Mesenchymal stem cell (in vitro differentiated cells and primary cell): ENCODE data around the gene ELFN2.
A peak's percentile ranks its signal among the peaks of the same experiment; 100 is the strongest.

Experiments used
- DNase-seq: peaks from one replicate; pipeline ENCODE4 v3.0.0-alpha.2; 2013
- H2AFZ ChIP-seq: one replicate; pipeline ENCODE4 v1.6.1; 2013; ENCODE audit warnings: low read depth, mild to moderate bottlenecking, control low read depth, inconsistent platforms, low read length, moderate library complexity
- H2AK5ac ChIP-seq: 2 replicates; pipeline ENCODE4 v1.6.1; 2013; ENCODE audit warnings: low read length, moderate library complexity, mild to moderate bottlenecking, inconsistent platforms; ENCODE audit not compliant: severe bottlenecking
- H2BK120ac ChIP-seq: one replicate; pipeline ENCODE4 v1.6.1; 2013; ENCODE audit warnings: low read depth, mild to moderate bottlenecking, inconsistent platforms, low read length, moderate library complexity
- H2BK12ac ChIP-seq, 2 experiments: one replicate each; pipeline ENCODE4 v1.6.1; 2013; ENCODE audit warnings: inconsistent platforms in 2 of 2, low read length in 2 of 2, mild to moderate bottlenecking in 2 of 2, moderate library complexity in 2 of 2, control low read depth in 1 of 2
- H2BK15ac ChIP-seq: one replicate; pipeline ENCODE4 v1.6.1; 2013; ENCODE audit warnings: mild to moderate bottlenecking, low read depth, inconsistent platforms; ENCODE audit not compliant: poor library complexity, severe bottlenecking
- H2BK5ac ChIP-seq: 2 replicates; pipeline ENCODE4 v1.6.1; 2013; ENCODE audit warnings: low read depth, mild to moderate bottlenecking, low read length, control low read depth, inconsistent platforms; ENCODE audit not compliant: poor library complexity, severe bottlenecking
- H3K14ac ChIP-seq, 2 experiments: one replicate each; pipeline ENCODE4 v1.6.1; 2013; ENCODE audit warnings: inconsistent platforms in 2 of 2, low read length in 2 of 2, control low read depth in 1 of 2, mild to moderate bottlenecking in 1 of 2, moderate library complexity in 1 of 2
- H3K18ac ChIP-seq, 2 experiments: one replicate each; pipeline ENCODE4 v1.6.1; 2013; ENCODE audit warnings: inconsistent platforms in 2 of 2, low read length in 2 of 2, control low read depth in 1 of 2, low read depth in 1 of 2, mild to moderate bottlenecking in 1 of 2
- H3K23ac ChIP-seq, 2 experiments: one replicate each; pipeline ENCODE4 v1.6.1; 2013; ENCODE audit warnings: inconsistent platforms in 2 of 2, low read length in 2 of 2, mild to moderate bottlenecking in 2 of 2, moderate library complexity in 2 of 2, control low read depth in 1 of 2
- H3K27ac ChIP-seq: 2 replicates; pipeline ENCODE4 v1.5.1; 2013; ENCODE audit warnings: mild to moderate bottlenecking, moderate library complexity, low read length, control low read depth, inconsistent platforms; ENCODE audit not compliant: poor library complexity, severe bottlenecking
- H3K27me3 ChIP-seq, 2 experiments: 2 replicates each; pipeline versions ENCODE4 v1.6.1 to v1.7.0; 2013; ENCODE audit warnings: low read length in 2 of 2, mild to moderate bottlenecking in 2 of 2, moderate library complexity in 2 of 2, control low read depth in 1 of 2, inconsistent platforms in 1 of 2; ENCODE audit not compliant: control insufficient read depth in 1 of 2, insufficient read depth in 1 of 2
- H3K36me3 ChIP-seq, 2 experiments: 2 replicates each; pipeline versions ENCODE4 v1.6.1 to v1.7.0; 2013; ENCODE audit warnings: low read length in 2 of 2, control low read depth in 1 of 2, inconsistent platforms in 1 of 2, low read depth in 1 of 2, mild to moderate bottlenecking in 1 of 2; ENCODE audit not compliant: insufficient read depth in 2 of 2, control insufficient read depth in 1 of 2
- H3K4ac ChIP-seq, 2 experiments: one replicate each; pipeline ENCODE4 v1.6.1; 2013; ENCODE audit warnings: inconsistent platforms in 2 of 2, low read length in 2 of 2, mild to moderate bottlenecking in 2 of 2, moderate library complexity in 2 of 2, control low read depth in 1 of 2, low read depth in 1 of 2
- H3K4me1 ChIP-seq: 2 replicates; pipeline ENCODE4 v1.6.1; 2013; ENCODE audit warnings: low read depth, low read length, control low read depth; ENCODE audit not compliant: control insufficient read depth, insufficient read depth
- H3K4me2 ChIP-seq: 2 replicates; pipeline ENCODE4 v1.6.1; 2013; ENCODE audit warnings: low read length, mild to moderate bottlenecking, inconsistent platforms; ENCODE audit not compliant: poor library complexity, severe bottlenecking
- H3K4me3 ChIP-seq, 2 experiments: 2 replicates each; pipeline versions ENCODE4 v1.5.1 to v1.7.0; 2013; ENCODE audit warnings: low read length in 2 of 2, mild to moderate bottlenecking in 2 of 2, control low read depth in 1 of 2, low read depth in 1 of 2; ENCODE audit not compliant: insufficient read depth in 1 of 2
- H3K79me1 ChIP-seq: replicated peaks from 2 replicates; pipeline ENCODE4 v1.6.1; 2013; ENCODE audit warnings: mild to moderate bottlenecking, control low read depth, low read length, inconsistent platforms; ENCODE audit not compliant: poor library complexity, severe bottlenecking
- H3K9ac ChIP-seq: 2 replicates; pipeline ENCODE4 v1.7.0; 2013; ENCODE audit warnings: mild to moderate bottlenecking, low read length, moderate library complexity
- H3K9me3 ChIP-seq: 2 replicates; pipeline ENCODE4 v1.7.0; 2013; ENCODE audit warnings: mild to moderate bottlenecking, low read length; ENCODE audit not compliant: control insufficient read depth
- H4K8ac ChIP-seq: one replicate; pipeline ENCODE4 v1.6.1; 2013; ENCODE audit warnings: inconsistent platforms, mild to moderate bottlenecking, low read length, moderate library complexity
- H4K91ac ChIP-seq: one replicate; pipeline ENCODE4 v1.6.1; 2013; ENCODE audit warnings: mild to moderate bottlenecking, low read length, inconsistent platforms
- WGBS: methylation state at CpG from one replicate; pipeline ENCODE4 v1.1.7; 2013; ENCODE audit warnings: mixed read lengths; 5-methylcytosine and 5-hydroxymethylcytosine counted together

Gene ELFN2

DNA sequence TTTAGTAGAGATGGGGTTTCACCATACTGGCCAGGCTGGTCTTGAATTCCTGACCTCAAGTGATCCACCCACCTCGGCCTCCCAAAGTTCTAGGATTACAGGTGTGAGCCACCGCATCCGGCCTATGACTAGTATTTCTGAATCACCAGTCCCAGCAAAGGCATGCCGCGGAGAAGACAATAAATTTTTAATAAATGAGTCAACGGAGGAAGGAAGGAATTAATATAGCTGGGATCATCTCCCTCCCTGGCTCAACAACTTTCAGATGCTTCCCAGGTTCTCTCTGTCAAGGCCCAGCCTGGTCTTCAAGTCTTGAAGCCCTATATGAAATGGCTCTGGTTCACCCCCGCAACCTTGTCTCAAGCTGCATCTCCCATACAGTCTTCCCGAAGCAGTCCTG, 99.3 kb downstream of the ELFN2 start:
- WGBS = 71% methylated on average over 5 of the region's 8 CpGs
- no peak overlapping the region for H3K4me3 ChIP-seq
- no peak overlapping the region for H3K18ac ChIP-seq
- no peak overlapping the region for H3K4me2 ChIP-seq
- peak overlapping the region; percentile 48 for H2BK15ac ChIP-seq
- no peak overlapping the region for H2AFZ ChIP-seq
- peak overlapping the region; percentile 18 for H4K91ac ChIP-seq
- H2BK12ac ChIP-seq = no peak overlapping the region
- peaks cover 5% of the 10 kb centered on the region for H3K79me1 ChIP-seq
- H2BK5ac ChIP-seq = peak overlapping the region; percentile 48
- peaks cover 0 to 67% of the 10 kb centered on the region in 2 experiments for H3K27me3 ChIP-seq
- H3K14ac ChIP-seq = no peak overlapping the region
- peak overlapping the region; percentile 95 for H2AK5ac ChIP-seq
- no peak overlapping the region for H3K4ac ChIP-seq
- no peak overlapping the region for H4K8ac ChIP-seq
- DNase-seq = peak; percentile 36
- H3K4me1 ChIP-seq = peaks cover 57% of the 10 kb centered on the region
- no peak overlapping the region for H3K23ac ChIP-seq
- H3K9me3 ChIP-seq = no peaks in the 10 kb centered on the region
- H2BK120ac ChIP-seq = peak overlapping the region; percentile 35
- no peak overlapping the region for H3K9ac ChIP-seq
- H3K36me3 ChIP-seq = no peaks in the 10 kb centered on the region
- H3K27ac ChIP-seq = peak overlapping the region; percentile 82

DNA sequence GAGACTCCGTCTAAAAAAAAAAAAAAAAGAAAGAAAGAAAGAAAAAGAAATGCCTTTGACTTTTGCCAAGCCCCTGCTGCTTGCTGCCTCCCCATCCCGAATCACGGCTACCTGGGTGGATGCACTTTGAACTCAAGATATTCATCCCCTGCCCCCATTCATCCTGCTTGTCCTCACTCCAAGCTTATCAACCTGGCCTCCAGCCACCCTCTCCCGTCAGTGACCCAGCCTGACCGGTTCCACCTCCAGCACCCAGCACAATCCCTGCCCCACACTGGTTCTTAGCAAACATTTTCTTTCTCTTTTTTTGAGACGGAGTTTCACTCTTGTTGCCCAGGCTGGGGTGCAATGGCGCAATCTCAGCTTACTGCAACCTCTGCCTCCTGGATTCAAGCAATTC, 100.6 kb downstream of the ELFN2 start:
- H4K91ac ChIP-seq = no peak overlapping the region
- H3K9ac ChIP-seq = no peak overlapping the region
- no peaks in the 10 kb centered on the region for H3K9me3 ChIP-seq
- H2BK15ac ChIP-seq = no peak overlapping the region
- no peak overlapping the region for H2BK5ac ChIP-seq
- peaks cover 5% of the 10 kb centered on the region for H3K79me1 ChIP-seq
- H3K4me3 ChIP-seq = no peak overlapping the region
- H3K4me1 ChIP-seq = peaks cover 48% of the 10 kb centered on the region
- no peak overlapping the region for H3K4ac ChIP-seq
- no peak overlapping the region for H3K4me2 ChIP-seq
- H3K18ac ChIP-seq = no peak overlapping the region
- H3K27ac ChIP-seq = no peak overlapping the region
- no peak for DNase-seq
- H2AK5ac ChIP-seq = peak overlapping the region; percentile 29
- H2AFZ ChIP-seq = no peak overlapping the region
- no peak overlapping the region for H4K8ac ChIP-seq
- no peak overlapping the region for H2BK12ac ChIP-seq
- no peak overlapping the region for H3K23ac ChIP-seq
- peaks cover 0 to 66% of the 10 kb centered on the region in 2 experiments for H3K27me3 ChIP-seq
- 66% methylated on average over 6 of the region's 7 CpGs for WGBS
- H3K36me3 ChIP-seq = no peaks in the 10 kb centered on the region
- no peak overlapping the region for H2BK120ac ChIP-seq
- H3K14ac ChIP-seq = no peak overlapping the region

DNA sequence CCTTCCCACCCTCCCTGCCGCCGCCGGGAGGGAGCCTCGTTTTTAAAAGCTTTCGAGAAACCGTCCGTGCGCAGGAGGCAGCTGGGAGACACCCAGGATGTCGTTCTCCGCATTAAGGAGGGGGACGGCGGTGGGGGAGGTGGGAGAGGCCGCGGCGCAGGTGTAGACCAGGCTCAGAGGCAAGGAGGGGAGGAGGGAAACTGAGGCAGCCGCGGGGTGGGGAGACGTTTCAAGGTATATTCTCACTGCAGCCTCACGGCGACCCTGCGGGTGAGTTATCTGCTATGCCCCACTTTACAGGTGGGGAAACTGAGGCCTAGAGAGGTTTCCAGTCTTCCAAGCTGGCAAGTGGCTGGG, 102.3 kb downstream of the ELFN2 start:
- peak overlapping the region; percentile 92 for H2AK5ac ChIP-seq
- H3K4me2 ChIP-seq = peak overlapping the region; percentile 85
- H2BK120ac ChIP-seq = no peak overlapping the region
- peaks cover 0 to 66% of the 10 kb centered on the region in 2 experiments for H3K27me3 ChIP-seq
- no peak overlapping the region for H4K91ac ChIP-seq
- peak overlapping the region in 1 of 2 experiments; percentile 20 for H3K4me3 ChIP-seq
- WGBS = 11% methylated on average over 20 of the region's 21 CpGs
- no peaks in the 10 kb centered on the region for H3K36me3 ChIP-seq
- H3K23ac ChIP-seq = no peak overlapping the region
- no peak overlapping the region for H3K18ac ChIP-seq
- no peak overlapping the region for H3K4ac ChIP-seq
- H3K14ac ChIP-seq = no peak overlapping the region
- peaks cover 32% of the 10 kb centered on the region for H3K4me1 ChIP-seq
- H2BK12ac ChIP-seq = no peak overlapping the region
- no peak overlapping the region for H4K8ac ChIP-seq
- no peak overlapping the region for H3K9ac ChIP-seq
- peak overlapping the region; percentile 71 for H2BK15ac ChIP-seq
- H3K27ac ChIP-seq = no peak overlapping the region
- no peak for DNase-seq
- H2BK5ac ChIP-seq = no peak overlapping the region
- H3K9me3 ChIP-seq = no peaks in the 10 kb centered on the region
- H3K79me1 ChIP-seq = peaks cover 5% of the 10 kb centered on the region
- no peak overlapping the region for H2AFZ ChIP-seq

DNA sequence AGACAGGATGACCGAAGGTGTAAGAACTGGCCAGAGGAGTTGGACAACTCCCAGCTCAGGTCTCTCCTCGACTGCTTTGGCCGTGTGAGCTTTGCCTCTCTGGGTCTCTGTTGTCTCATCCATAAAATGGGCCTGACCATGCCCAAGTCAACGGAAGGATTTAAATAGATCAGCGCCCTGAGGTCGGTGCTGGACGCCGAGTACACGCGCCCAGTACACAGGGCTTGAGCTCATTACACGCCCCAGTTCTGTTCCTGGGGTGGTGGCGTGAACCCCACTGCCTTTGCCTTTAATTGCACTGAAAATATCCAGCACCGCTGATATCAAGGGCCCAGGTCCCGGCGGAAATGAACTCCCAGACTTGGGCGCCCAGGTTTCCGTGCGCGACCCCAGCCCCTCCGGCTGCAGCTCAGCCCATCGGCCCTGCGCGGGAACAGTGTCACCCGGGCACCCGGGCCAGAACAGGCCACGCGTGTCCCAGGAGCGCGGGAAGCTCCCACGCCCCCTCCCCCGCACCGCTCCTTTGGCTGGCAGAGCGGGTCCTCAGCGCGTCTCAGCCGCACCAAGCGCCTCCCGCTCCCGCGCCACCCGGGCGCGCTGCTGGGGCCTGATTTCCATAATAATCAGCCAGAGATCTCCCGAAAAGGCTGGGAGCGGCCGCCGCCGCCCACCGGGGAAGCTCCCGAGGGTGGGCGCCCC, 102.8 kb downstream of the ELFN2 start:
- Histone ChIP-seq H3K14ac (no peak overlapping the region), H3K4me2 (peak overlapping the region; percentile 85), H2AK5ac (peak overlapping the region; percentile 44), H3K4ac (no peak overlapping the region), H2BK5ac (no peak overlapping the region), H4K91ac (no peak overlapping the region), H3K27ac (no peak overlapping the region), H4K8ac (peak overlapping the region; percentile 20), H3K36me3 (no peaks in the 10 kb centered on the region), H2BK120ac (no peak overlapping the region), H2BK12ac (peak overlapping the region in 1 of 2 experiments; percentile 56), H3K4me1 (peaks cover 27% of the 10 kb centered on the region), H2BK15ac (no peak overlapping the region), H3K9me3 (no peaks in the 10 kb centered on the region), H3K23ac (no peak overlapping the region), H3K4me3 (peak overlapping the region in 1 of 2 experiments; percentile 20), H3K27me3 (peaks cover 0 to 70% of the 10 kb centered on the region in 2 experiments), H3K18ac (peak overlapping the region in 1 of 2 experiments; percentile 68), H3K79me1 (peaks cover 5% of the 10 kb centered on the region), H2AFZ (no peak overlapping the region), H3K9ac (no peak overlapping the region)
- 14% methylated on average over 51 of the region's 51 CpGs for WGBS
- DNase-seq = no peak
